GM21360 (cell line): Measurements from ENCODE around the gene LHX3.

Experiments
- ATAC-seq: cut with Tn5 transposase; IDR thresholded peaks from one replicate; pipeline ENCODE4 v1.9.1; 2021; ENCODE audit warnings: mild to moderate bottlenecking, moderate library complexity; ENCODE audit not compliant: unreplicated experiment

Gene LHX3

GRCh38 chr9:136209232-136209631 lies 4.3 kb upstream of the LHX3 start:
- ATAC-seq, result no peak

- no peak for ATAC-seq
Observed at GRCh38 chr9:136208675-136209074, 3.7 kb upstream of the LHX3 start.

DNA sequence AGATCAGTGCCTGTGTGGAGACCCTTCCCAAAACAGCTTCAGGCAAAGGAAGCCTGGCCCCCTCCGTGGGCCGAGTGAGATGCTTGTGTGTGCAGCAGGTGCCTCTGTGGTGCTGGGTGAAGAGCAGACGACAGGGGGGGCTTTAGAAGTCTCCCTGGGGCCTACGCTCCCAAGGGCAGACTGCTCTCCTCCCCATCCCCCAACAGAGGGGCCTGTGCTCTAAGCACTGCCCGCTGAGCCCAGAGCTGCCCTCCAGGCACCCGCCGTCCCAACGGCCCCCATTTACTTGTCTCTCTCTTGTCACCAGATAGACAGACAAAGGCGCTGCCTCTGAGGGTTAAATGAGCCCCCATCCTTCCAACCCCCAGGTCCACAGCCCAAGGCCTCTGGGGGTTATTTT lies 2.7 kb upstream of the LHX3 start:
- no peak for ATAC-seq

DNA sequence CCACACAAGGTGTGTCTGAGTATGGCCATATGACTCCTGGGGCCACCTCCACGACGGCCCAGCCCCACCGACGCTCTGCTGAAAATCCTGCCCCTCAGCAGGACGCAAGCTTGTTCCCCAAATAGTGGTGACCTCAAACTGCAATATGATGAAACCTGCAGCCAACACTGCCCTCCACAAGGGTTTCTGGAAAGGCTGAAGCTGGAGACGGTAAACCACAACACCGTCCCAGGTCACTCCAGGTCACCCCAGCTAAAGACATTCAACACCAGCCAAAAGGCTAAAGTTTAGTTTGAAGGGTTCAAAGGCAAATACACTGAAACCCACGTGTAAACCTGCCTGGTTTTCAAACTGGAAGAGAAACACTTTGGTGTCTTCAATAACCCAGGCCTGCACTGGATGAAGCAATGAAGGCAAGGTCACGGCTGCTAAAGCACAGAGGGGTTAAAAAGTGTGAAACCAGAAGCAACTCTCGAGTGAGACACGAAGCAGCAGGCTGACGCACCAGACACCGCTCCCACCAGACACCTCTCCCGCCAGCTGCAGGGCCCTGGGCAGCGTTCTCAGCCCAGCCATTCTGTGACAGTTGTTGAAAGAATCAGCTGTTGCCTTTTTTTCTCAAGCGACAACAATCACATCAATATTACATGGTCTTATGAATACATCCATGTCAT lies 1.8 kb upstream of the LHX3 start:
- no peak for ATAC-seq

DNA sequence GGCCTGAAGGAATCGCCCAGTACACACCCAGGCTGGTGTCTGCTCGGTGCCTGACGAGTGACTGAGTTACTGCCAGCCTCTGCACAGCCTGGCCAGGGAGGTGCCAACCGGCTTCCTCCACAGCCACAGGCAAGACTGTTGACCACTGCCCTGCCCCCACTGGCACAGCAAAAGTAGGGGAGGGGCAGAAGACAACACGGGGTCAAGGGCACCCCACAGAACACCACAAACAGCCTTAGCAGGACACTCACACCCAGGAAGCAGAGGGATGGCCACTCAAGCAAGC lies 722 bp upstream of the LHX3 start:
- ATAC-seq, result no peak

- no peak for ATAC-seq
Observed at GRCh38 chr9:136204145-136204805, 653 bp downstream of the LHX3 start.

- no peak for ATAC-seq
Observed at GRCh38 chr9:136203408-136204144, 1.4 kb downstream of the LHX3 start.

DNA sequence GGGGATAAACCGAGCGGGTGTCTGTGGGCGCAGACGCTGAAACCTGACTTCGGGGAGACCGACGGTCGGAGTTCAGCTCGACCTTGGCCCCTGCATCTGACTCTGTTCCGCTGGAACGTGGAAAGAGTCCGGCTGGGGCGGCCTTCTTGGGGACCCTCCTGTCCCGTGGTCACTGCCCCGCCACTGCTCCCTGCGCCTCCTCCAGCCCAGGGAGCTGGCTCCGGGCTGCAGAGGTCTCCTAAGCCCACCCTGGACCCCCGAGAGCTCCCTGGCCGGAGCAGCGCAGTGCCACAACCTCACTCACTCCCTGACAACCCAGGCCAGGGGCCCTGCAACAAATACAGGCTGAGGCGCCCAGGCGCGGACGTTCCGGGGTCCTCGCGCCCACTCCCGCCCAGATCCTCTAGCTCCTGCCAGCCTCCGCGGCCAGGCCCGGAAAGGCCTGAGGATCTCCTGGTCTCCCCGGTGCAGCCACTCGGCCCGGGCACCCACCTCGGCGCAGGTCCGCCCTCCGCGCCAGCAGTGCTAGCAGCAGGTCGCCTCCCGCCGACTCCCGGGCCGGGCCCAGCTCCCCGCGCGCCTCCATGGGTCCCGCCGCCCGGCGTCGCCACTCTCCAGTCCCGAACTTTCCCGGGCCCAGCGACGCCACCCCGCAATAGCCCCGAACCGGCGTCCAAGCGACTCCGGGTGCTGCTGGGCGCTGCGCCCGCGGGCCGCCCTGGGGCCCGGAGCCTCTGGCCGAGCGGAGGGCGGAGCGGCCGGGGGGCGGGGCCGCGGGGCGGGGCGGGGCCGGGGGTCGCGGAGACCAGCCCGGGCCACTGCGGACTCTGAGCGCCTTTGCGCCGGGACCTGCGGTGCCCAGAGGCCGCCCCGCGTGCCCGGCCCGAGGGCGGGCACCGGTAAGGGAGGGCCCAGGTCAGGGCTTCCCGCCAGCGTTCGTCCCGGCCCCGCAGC lies 2.2 kb downstream of the LHX3 start:
- no peak for ATAC-seq

GRCh38 chr9:136201609-136202453 lies 3.1 kb downstream of the LHX3 start:
- no peak for ATAC-seq

GRCh38 chr9:136201174-136201573 lies 3.8 kb downstream of the LHX3 start:
- ATAC-seq, result no peak

GRCh38 chr9:136200424-136200823 lies 4.5 kb downstream of the LHX3 start:
- no peak for ATAC-seq

DNA sequence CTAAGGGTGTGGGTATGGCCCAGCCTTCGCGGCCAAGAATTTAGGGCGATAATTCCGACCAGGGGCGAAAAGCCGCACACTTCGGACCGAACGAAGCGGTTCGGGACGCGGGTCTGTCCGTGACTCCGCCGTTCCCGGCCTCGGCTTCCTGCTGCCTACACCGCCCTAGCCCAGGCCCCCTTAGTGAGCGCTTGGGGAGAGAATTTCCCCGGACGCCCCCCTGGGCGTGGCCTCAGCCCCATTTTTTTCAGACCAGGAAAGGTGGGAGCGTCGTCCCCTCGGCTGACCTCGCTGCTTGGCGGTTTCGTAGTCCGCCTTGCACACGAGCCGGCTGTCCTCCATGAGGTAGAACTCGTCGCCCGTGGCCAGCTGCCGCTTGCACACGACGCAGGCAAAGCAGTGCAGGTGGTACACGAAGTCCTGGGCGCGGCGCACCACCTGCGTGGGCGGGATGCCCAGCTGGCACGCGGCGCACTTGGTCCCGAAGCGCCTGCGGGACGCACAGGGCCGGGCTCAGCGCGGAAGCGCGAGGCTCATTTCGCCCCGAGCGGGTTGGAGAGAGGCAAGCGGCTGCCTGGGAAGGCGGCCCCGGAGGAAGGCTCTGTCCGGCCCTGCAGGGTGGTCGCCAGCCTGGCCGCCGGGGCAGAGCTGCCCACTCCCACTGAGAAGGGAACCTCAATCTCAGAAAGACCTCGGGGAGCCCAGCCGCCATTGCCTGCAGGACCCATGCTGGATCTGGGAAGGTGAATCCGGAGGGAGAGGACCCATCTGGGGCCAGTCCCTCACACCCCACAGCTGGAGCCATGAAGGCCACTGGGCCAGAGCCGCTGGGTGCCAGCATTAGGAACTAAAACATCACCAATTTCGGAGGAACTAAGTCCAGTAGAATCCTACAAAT lies 5.3 kb downstream of the LHX3 start:
- no peak for ATAC-seq

- no peak for ATAC-seq
Observed at GRCh38 chr9:136198605-136199083, 6.3 kb downstream of the LHX3 start.

- no peak for ATAC-seq
Observed at GRCh38 chr9:136197930-136198604, 6.9 kb downstream of the LHX3 start.

GRCh38 chr9:136197084-136197875 lies 7.6 kb downstream of the LHX3 start:
- ATAC-seq, result no peak

- ATAC-seq, result no peak
Observed at GRCh38 chr9:136196404-136197083, 8.4 kb downstream of the LHX3 start.

- ATAC-seq, result no peak
Observed at GRCh38 chr9:136194540-136194939, 10.4 kb downstream of the LHX3 start.
